ENCODE data around the gene DPYSL4. TPM values are rescaled to one million over a fixed set of nuclear protein-coding genes. Genes with fewer than 3 reads are reported as not detected.

Gene DPYSL4
- total and polyA plus RNA-seq, 2 of the 4 experiments (the other 2 are of a cell fraction): 8.1 to 30.5 TPM

GRCh38 chr10:132208462-132209050 is 21.8 kb downstream of the DPYSL4 start:
- Histone ChIP-seq H3K4me1 (ENCODE audit: control insufficient read depth, insufficient read depth, low read length) (no peaks in the 10 kb centered on the region), H4K91ac (ENCODE audit: insufficient read depth, low read depth, low read length) (no peak overlapping the region), H2AK9ac (replicated peaks; ENCODE audit: low read depth, low read length, poor library complexity) (no peak overlapping the region), H4K5ac (ENCODE audit: low read depth, low read length) (no peak overlapping the region), H2BK5ac (ENCODE audit: low read depth, low read length, poor library complexity, severe bottlenecking) (no peak overlapping the region), H3K18ac (ENCODE audit: low read depth, low read length) (no peak overlapping the region), H2AFZ (replicated peaks; ENCODE audit: low read length, poor library complexity) (no peak overlapping the region), H4K20me1 (ENCODE audit: insufficient read depth, low read length) (no peaks in the 10 kb centered on the region), H4K8ac (ENCODE audit: low read depth in 2 of 2, low read length in 2 of 2) (no peak overlapping the region), H3K9ac (ENCODE audit: low read depth, low read length) (no peak overlapping the region), H3K23ac (ENCODE audit: low read depth, low read length) (no peak overlapping the region), H3K79me1 (ENCODE audit: low read depth in 1 of 2, low read length in 2 of 2) (no peaks in the 10 kb centered on the region), H3K9me3 (ENCODE audit: control insufficient read depth, insufficient read depth, low read length) (peaks cover 4% of the 10 kb centered on the region), H3K27ac (ENCODE audit: insufficient read depth, low read length) (no peak overlapping the region), H2BK20ac (ENCODE audit: low read depth, low read length) (no peak overlapping the region), H3K9me1 (ENCODE audit: insufficient read depth, low read length) (no peaks in the 10 kb centered on the region; the same call in 1 of the 2 replicates), H2BK120ac (ENCODE audit: low read depth, low read length) (no peak overlapping the region), H2AK5ac (ENCODE audit: low read depth, low read length) (no peak overlapping the region), H3K27me3 (ENCODE audit: control insufficient read depth, insufficient read depth, low read length) (no peaks in the 10 kb centered on the region), H2BK15ac (ENCODE audit: low read depth, low read length) (no peak overlapping the region), H3K56ac (ENCODE audit: extremely low read depth, insufficient read depth, low read length) (no peak overlapping the region), H3K4me2 (ENCODE audit: low read depth, low read length) (no peak overlapping the region), H3K36me3 (ENCODE audit: control insufficient read depth, insufficient read depth, low read length) (peaks cover 3% of the 10 kb centered on the region; the same call in 1 of the 2 replicates), H3K14ac (replicated peaks; ENCODE audit: low read depth, low read length) (no peak overlapping the region), H3K4me3 (ENCODE audit: insufficient read depth, low read depth, low read length) (no peak overlapping the region), H3K4ac (ENCODE audit: low read depth, low read length) (no peak overlapping the region)
- TF ChIP-seq MAFK (IDR thresholded peaks at IDR 0.05; ENCODE audit: low read depth, low read length) (no peak), MXI1 (IDR thresholded peaks at IDR 0.05; ENCODE audit: borderline replicate concordance, low read depth, low read length) (no peak), SMC3 (IDR thresholded peaks at IDR 0.05; ENCODE audit: low read depth, low read length) (no peak), NFE2L2 (IDR thresholded peaks at IDR 0.05; ENCODE audit: low read depth, low read length) (no peak), POLR2A (IDR thresholded peaks at IDR 0.05; ENCODE audit: low read depth, low read length) (no peak), RAD21 (IDR thresholded peaks at IDR 0.05; ENCODE audit: low read length) (no peak), MAZ (IDR thresholded peaks at IDR 0.05; ENCODE audit: borderline replicate concordance, low read depth, low read length) (no peak)
- TF ChIP-seq, protein P1, sequence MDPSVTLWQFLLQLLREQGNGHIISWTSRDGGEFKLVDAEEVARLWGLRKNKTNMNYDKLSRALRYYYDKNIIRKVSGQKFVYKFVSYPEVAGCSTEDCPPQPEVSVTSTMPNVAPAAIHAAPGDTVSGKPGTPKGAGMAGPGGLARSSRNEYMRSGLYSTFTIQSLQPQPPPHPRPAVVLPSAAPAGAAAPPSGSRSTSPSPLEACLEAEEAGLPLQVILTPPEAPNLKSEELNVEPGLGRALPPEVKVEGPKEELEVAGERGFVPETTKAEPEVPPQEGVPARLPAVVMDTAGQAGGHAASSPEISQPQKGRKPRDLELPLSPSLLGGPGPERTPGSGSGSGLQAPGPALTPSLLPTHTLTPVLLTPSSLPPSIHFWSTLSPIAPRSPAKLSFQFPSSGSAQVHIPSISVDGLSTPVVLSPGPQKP (IDR thresholded peaks at IDR 0.05; ENCODE audit: borderline replicate concordance, low read depth, low read length): no peak
- TF ChIP-seq, protein P2, sequence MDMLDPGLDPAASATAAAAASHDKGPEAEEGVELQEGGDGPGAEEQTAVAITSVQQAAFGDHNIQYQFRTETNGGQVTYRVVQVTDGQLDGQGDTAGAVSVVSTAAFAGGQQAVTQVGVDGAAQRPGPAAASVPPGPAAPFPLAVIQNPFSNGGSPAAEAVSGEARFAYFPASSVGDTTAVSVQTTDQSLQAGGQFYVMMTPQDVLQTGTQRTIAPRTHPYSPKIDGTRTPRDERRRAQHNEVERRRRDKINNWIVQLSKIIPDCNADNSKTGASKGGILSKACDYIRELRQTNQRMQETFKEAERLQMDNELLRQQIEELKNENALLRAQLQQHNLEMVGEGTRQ (IDR thresholded peaks at IDR 0.05; ENCODE audit: low read depth, low read length): no peak
- DNase-seq (no peak), ATAC-seq (ENCODE audit: low read depth) (no peak)
- 84% methylated on average over 11 of the region's 17 CpGs; no CpG with 5 or more reads in 1 of the 2 experiments for WGBS, 2 experiments (ENCODE audit: extremely low coverage in 2 of 2, insufficient read length in 1 of 2)
- ChIA-PET CTCF (no interaction called here), POLR2A (ENCODE audit: unreplicated experiment) (no interaction called here)
- no TSS peak for BruUV-seq (replicated peaks)
- dilution Hi-C loops (cut with HindIII; ENCODE audit: low sequenced_read_pairs, unreplicated experiment): no loop called here
- intact Hi-C loops (cut with micrococcal nuclease): no loop called here
- in situ Hi-C loops (cut with MboI; ENCODE audit: low sequenced_read_pairs): no loop called here

All from IMR-90 (cell line).